Measurements from ENCODE around the gene KRTAP1-3. TPM values are rescaled to one million over a fixed set of nuclear protein-coding genes. Genes with fewer than 3 reads are reported as not detected.
A peak's percentile ranks its signal among the peaks of the same experiment; 100 is the strongest.
"Not testable (repeated sequence)": the region's sequence is repeated elsewhere in the genome, so short reads cannot be mapped to it uniquely, and the experiment has no call there.

KRTAP1-3 gene, protein sequence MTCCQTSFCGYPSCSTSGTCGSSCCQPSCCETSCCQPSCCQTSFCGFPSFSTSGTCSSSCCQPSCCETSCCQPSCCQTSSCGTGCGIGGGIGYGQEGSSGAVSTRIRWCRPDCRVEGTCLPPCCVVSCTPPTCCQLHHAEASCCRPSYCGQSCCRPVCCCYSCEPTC
- total RNA-seq = not detected in 2 replicates

DNA sequence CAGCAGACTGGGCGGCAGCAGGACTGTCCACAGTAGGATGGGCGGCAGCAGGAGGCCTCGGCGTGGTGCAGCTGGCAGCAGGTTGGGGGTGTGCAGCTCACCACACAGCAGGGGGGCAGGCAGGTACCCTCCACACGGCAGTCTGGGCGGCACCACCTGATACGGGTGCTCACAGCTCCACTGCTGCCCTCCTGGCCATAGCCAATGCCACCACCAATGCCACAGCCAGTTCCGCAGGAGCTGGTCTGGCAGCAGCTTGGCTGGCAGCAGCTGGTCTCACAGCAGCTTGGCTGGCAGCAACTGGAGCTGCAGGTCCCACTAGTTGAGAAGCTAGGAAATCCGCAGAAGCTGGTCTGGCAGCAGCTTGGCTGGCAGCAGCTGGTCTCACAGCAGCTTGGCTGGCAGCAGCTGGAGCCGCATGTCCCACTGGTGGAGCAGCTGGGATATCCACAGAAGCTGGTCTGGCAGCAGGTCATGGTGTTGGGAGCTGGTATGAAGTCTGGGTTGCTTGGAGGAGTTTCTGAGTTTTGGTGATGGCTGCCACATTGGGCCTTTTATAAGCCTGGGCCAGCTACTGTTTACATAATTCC lies at the start of gene KRTAP1-3:
KRTAP1-3 (minus strand) TSS at position 529 of the 590 bp plus-strand sequence; CDS start at position 476, 53 bp downstream.
- DNase-seq (ENCODE audit: low read depth) = not testable (repeated sequence)

DNA sequence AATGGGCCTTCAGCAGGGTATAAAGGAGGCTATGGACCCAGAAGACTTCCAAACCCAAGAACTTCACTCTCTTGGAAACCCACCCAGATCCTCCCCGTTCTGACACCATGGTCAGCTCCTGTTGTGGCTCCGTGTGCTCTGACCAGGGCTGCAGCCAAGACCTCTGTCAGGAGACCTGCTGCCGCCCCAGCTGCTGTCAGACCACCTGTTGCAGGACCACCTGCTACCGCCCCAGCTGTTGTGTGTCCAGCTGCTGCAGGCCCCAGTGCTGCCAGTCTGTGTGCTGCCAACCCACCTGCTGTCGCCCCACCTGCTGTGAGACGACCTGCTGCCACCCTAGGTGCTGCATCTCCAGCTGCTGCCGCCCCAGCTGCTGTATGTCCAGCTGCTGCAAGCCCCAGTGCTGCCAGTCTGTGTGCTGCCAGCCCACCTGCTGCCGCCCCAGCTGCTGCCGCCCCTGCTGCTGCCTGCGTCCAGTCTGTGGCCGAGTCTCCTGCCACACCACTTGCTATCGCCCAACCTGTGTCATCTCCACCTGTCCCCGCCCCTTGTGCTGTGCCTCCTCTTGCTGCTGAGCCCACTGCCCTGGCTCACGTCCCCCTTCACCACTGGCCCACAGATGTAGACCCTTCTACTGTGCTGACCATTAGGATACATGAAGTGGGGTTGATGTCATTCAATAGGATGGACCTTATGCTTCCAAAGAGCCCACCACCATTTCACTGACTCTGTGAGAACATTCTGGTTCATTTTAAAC lies 49.6 kb upstream of the KRTAP1-3 start, which contains the start of gene KRTAP4-7:
KRTAP4-7 (plus strand) TSS at position 51 of the 757 bp plus-strand sequence; CDS start at position 108, 57 bp downstream.
- DNase-seq (ENCODE audit: low read depth) = not testable (repeated sequence)

DNA sequence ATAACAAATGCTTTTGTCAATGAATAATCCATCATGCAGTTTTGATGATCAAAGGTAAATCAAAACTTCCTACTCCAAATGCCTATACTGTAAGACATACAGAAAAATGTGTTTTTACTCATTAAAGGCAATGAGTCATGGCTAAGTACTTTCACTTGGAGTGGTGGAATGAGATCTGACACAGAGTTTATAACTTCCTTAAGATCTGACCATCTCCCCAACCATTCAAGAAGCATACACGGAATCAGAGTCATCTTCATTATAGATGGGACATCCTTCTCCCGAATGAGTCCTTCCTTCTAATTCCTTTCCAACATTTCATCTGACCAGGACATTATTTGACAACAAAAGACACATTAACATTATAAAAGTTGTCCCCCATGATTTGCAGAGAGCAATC lies 48.8 kb upstream of the KRTAP1-3 start:
- peak; percentile 39 for DNase-seq (ENCODE audit: low read depth)

DNA sequence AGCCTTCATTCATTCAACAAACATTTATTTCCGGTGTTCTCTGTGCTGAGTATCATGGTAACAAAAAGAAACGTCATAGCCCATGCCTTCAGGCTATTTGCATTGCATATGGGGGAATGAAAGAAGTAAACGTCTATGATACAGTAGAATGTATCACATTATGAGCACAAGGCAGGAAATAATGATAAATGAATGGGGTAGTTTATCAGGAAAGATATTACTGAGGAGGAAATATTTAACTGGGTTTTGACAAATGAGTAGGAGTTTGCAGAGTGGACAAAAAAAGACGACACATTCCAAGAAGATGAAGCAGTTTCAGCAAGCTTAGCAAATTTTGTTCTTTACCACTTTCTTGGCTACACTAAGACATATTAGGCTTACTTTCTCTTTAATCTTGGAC lies 48.0 kb upstream of the KRTAP1-3 start:
- no peak for DNase-seq (ENCODE audit: low read depth)

DNA sequence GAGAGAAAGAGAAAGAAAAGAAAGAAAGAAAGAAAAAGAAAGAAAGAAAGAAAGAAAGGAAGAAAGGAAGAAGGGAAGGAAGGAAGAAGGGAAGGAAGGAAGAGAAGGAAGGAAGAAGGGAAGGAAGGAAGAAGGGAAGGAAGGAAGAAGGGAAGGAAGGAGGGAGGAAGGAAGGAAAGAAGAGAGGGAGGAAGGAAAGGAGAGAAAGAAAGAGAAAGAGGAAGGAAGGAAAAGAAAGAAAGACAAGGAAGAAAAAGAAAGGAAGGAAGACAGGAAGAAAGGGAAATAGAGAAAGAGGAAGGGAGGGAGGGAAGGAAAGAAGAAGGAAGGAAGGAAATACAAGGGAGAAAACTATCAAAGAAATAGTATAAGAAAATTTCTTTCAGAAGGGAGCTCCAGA lies 42.1 kb upstream of the KRTAP1-3 start:
- no peak for DNase-seq (ENCODE audit: low read depth)

DNA sequence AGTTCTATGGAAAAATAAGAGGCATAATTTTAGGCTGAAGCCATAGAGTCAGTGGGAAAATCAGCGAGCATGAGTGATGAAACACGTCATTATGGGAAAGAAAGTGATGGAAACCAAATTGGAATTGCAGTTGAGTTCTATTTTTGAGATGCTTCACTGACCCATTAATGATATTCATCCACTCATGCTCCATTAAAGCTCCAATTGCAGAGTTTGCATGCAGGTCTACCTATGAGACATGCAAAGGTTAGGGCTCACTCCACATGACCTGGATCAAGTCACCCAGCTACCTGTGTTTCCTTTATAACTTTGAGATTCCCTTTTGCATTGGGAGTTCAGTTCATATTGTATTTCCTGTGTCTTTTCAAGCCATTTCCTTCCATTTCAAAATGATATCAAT lies 39.0 kb upstream of the KRTAP1-3 start:
- DNase-seq (ENCODE audit: low read depth) = peak; percentile 53

DNA sequence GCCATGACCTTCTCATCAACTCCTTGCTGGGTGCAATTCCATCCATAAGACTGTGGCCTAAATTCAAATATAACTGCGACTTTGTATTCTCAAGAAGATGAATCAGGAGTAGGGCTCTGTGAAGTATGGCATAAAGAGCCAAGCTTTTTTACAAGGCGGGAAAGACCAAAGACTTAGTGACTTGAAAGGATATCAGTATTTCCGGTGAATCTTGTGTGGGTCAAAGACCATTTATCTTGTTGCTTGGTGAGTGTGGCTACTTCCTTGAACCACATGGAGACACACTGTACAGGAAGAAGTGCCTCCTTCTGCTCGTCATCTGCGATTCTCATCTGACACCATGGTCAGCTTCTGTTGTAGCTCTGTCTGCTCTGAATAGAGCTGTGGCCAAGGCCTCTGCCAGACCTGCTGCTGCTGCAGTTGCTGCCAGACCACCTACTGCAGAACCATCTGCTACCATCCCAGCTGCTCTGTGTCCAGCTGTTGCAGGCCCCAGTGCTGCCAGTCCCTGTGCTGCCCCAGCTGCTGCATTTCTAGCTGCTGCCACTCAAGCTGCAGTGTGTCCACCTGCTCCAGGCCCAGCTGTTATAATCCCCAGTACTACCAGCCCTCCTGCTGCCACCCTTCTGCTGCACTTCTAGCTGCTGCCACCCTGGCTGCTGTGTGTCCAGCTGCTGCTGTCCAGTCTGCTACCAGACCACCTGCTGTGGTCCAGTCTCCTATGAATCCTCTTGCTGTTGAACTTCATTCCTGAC lies 37.1 kb upstream of the KRTAP1-3 start:
- DNase-seq (ENCODE audit: low read depth) = no peak

DNA sequence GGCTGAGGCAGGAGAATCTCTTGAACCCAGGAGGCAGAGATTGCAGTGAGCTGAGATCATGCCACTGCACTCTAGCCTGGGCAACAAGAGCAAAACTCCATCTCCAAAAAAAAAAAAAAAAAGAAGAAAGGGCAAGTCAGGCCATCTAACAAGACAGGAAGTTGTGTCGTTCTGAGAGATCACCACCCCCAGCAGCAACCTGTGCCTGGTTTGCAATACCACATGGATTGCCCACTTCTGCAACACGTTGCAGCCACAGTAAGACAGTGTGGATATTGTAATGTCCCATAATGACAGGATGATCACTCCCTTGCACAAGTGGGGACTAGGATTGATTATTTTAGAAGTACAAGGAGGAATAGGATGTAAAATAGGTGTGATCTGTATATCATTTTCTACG lies 34.4 kb upstream of the KRTAP1-3 start:
- no peak for DNase-seq (ENCODE audit: low read depth)

DNA sequence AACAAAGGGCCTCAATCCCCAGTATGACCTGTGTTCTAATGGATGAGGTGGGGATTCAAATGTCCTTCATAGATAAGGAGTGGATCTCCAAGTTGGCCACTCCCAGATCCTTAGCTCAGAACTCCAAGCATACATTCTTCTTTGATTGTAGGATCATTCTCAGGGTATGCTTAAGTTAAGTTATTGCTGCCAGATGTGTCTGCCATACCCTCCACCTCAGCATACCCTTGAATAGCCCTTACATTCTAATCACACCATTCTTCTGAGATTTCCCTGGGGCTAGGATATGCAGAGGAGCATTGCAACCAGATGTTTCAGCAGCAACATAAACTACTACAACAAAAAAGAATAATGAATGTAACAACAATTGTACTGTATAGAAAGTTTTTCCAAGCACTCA lies 32.6 kb upstream of the KRTAP1-3 start:
- DNase-seq (ENCODE audit: low read depth) = no peak

DNA sequence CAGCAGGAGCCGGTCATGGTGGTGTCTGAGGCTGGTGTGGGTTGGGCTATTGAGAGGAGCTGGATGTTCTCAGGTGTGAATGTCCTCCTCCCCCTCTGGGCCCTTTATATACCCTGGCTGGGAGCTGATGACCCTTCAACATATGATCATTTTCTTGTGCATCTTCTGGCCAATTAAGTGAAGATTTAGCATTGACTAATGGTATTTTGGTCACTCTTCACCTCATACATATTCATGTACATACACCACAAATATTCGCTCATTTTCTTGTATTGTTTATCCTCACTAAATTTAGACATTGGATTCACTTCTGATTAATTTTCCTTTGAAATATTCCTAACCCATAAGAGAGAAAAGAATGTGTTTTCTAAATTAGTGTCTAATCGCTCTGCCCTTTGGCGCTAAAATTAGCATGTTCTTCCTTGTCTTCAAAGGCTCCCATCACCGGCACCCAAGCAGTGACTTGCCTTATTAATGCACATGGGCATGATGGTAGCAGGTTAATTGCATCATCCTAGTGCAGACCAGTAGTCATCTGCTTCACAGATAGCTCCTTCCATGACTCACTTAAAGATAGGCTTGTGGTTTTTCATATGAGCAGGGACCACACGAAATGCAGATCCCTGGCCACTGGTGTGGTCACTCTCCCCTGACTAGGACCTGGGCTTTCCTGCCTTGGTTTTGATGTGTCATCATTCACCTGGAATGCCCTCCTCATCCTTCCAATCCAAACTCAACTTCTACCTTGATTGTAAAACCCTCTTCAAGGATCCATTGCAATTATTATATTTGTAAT lies 31.4 kb upstream of the KRTAP1-3 start, which contains the start of gene KRTAP2-4:
KRTAP2-4 (minus strand) TSS at position 51 of the 796 bp plus-strand sequence; CDS start at position 17, 34 bp downstream.
- peak; percentile 94 for DNase-seq (ENCODE audit: low read depth)

DNA sequence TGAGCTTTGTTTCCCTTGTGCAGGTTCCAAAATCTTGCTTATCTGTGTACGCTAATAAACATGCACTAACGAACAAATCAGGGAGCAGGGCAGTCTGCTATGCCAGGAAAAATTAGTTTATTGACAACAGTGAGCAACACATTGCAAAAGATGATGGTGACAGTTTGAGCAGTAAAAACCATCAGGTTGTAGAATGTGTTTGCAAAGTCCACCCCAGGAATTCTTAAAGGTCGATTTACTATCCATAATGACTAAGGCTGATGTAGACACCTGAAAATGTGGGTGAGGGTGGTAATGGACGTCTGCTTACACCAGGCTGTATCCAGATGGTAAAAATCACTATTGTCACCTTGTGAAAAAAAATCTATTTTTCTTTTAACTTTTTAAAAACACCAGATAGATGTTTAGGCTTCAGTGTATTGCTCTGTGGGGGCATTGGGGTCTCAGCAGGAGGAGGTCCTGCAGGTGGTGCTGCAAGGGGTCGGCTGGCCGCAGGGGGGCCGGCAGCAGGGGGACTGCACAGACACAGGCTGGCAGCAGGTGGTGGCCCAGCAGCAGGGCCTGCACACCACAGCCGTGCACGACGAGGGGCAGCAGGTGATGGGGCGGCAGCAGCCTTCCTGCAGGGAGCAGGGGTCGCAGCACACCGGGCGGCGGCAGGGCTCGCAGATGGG lies 30.5 kb upstream of the KRTAP1-3 start:
- not testable (repeated sequence) for DNase-seq (ENCODE audit: low read depth)

DNA sequence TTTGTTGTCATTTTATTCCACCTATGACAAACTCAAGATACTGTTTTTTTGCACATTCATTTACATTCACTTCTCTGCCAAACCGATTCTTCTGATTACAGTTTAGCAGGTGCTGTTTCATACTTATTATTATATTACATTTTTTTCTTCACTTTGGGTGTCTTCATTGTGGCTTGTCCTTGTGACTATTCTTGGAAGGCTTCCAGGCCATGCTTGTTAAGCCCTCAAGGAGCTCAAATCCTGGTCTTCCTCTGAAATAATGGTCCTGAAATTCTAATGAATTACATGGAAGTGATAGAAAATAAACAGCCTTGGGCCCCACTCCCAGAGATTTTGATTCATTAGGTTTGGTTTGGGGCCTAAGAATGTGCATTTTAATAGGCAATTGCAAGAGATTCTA lies 29.6 kb upstream of the KRTAP1-3 start:
- DNase-seq (ENCODE audit: low read depth) = no peak

DNA sequence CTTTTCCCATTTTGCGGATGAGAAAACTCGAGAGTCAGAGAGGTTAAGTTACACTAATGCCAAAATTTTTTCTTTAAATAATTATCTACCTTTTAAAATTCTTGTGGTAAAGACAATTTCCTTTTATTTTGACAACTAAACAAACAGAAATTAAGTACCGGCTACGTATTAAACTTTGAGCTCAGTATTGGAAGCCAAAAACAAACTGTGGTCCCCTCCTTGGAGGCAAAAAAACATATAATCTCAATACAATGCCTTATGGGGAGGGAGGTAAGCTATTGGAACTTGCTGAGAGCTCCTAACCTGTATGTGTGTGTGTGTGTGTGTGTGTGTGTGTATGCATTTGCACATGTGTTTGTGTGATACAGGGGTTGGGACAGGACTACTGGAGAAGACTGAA lies 28.8 kb upstream of the KRTAP1-3 start:
- no peak for DNase-seq (ENCODE audit: low read depth)

DNA sequence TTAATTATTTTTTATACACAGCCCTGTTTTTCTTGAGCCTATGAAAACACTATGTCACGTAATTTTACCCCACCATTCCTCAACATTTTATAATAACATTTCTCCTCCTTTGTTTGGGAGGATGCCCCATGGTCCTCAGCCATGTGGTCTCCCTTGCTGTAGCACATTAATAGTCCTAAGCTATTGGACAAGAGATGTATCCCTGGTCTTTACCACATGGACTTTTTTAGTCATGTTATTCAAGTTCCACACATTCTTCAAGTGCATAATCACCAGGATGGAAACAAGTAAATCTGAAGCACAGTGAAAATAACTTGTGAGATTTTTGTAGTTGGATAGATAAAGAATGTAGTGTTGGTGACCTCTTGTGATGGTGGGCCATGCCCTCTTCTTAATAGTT lies 27.3 kb upstream of the KRTAP1-3 start:
- DNase-seq (ENCODE audit: low read depth) = peak; percentile 97

DNA sequence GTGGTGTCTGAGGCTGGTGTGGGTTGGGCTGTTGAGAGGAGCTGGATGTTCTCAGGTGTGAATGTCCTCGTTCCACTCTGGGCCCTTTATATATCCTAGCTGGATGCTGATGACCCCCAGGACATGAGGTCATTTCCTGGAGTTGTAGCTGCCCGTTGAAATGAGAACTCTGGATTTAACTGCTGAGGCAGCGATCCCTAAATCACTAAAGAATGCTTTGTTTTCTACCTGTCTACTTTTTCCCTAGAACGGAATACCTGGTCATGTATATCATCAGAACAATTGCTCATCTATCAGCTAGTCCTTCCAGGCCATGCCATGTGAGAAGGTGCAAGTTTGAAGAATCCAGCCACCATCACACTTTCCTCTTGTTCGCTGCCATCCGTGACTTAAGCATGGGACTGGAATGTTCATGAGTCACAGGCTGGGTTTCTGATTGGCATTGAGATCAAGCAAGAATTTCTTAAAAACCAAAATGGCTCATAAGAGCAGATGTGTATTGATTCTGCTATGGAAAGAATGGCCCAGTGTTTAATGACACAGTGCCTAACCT lies 25.5 kb upstream of the KRTAP1-3 start, which contains the start of gene KRTAP2-3:
KRTAP2-3 (minus strand) TSS at position 63 of the 553 bp plus-strand sequence. CDS start 64 bp downstream, outside the sequence.
- DNase-seq (ENCODE audit: low read depth) = peak; percentile 99

DNA sequence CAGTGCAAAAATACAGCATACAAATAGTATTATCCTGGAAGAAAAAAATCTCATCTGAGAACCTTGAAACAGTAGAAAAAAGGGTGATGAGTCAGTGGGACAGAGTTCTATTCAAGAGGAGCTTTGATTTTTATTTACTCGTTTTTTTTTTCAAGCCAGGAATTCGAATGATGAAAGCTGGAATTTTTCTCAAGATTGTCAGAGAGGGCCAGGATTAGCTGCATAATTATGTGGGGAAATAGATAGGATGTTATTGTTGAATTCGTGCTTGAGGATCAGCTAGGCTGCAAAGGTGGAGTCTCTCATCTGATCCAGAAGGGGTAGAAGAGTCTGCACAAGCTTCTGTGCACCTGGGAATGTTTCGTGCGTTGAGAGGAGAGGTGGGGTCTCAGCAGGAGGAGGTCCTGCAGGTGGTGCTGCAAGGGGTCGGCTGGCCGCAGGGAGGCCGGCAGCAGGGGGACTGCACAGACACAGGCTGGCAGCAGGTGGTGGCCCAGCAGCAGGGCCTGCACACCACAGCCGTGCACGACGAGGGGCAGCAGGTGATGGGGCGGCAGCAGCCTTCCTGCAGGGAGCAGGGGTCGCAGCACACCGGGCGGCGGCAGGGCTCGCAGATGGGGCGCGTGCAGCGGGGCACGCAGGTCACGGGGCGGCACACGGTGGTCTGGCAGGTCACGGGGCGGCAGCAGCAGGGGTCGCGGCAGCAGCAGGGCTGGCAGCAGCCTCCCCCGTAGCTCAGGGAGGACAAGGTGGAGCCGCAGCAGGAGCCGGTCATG lies 24.8 kb upstream of the KRTAP1-3 start:
- DNase-seq (ENCODE audit: low read depth) = peak; percentile 88

DNA sequence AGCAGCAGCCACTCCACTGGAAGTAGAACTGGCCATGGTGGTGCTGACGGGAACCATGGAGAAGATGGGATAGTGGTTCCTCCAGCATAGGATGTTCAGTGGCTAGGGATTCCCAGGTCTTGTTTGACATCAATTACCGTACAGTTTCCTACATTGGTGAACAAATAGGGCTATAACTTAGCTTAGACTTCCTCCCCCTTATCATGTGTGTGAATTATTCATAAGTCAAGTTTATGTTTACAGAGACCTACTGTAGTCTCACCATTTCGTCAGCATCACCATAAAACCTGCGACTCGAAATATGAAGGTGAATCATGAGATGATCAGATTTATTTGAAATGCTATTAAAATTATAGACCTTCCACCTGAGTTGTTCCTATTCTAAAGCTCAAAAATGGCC lies 24.1 kb upstream of the KRTAP1-3 start:
- no peak for DNase-seq (ENCODE audit: low read depth)

DNA sequence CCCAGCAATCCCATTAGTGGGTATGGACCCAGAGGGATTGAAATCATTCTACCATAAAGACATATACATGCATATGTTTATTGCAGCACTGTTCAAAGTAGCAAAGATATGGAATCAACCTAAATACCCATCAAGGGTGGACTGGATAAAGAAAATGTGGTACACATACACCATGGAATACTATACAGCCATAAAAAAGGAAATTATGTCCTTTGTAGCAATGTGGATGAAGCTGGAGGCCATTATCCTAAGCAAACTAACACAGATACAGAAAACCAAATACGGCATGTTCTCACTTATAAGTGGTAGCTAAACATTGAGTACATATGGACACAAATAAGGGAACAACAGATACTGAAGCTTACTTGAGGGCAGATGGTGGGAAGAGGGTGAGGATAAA lies 22.9 kb upstream of the KRTAP1-3 start:
- no peak for DNase-seq (ENCODE audit: low read depth)

DNA sequence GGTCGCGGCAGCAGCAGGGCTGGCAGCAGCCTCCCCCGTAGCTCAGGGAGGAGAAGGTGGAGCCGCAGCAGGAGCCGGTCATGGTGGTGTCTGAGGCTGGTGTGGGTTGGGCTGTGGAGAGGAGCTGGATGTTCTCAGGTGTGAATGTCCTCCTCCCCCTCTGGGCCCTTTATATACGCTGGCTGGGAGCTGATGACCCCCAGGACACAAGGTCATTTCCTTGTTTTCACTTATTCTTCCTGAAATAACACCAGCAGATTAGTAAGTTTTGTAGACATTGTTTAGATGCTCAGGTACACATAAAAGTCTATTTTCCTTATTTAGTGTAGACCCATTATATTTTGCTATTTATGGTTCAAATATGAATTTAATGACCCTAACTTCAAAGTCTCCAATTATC lies 20.5 kb upstream of the KRTAP1-3 start, which contains the start of gene KRTAP2-2:
KRTAP2-2 (minus strand) TSS at position 101 of the 400 bp plus-strand sequence; CDS start at position 82, 19 bp downstream.
- not testable (repeated sequence) for DNase-seq (ENCODE audit: low read depth)
